GM19397 (cell line): ENCODE data around the gene LIFR.

Source experiments
- ATAC-seq: cut with Tn5 transposase; IDR thresholded peaks from one replicate; pipeline ENCODE4 v1.9.1; 2021; ENCODE audit warnings: mild to moderate bottlenecking, moderate library complexity; ENCODE audit not compliant: unreplicated experiment

LIFR gene

GRCh38 chr5:38551030-38552017, 5.1 kb downstream of the LIFR start:
- ATAC-seq, result no peak

DNA sequence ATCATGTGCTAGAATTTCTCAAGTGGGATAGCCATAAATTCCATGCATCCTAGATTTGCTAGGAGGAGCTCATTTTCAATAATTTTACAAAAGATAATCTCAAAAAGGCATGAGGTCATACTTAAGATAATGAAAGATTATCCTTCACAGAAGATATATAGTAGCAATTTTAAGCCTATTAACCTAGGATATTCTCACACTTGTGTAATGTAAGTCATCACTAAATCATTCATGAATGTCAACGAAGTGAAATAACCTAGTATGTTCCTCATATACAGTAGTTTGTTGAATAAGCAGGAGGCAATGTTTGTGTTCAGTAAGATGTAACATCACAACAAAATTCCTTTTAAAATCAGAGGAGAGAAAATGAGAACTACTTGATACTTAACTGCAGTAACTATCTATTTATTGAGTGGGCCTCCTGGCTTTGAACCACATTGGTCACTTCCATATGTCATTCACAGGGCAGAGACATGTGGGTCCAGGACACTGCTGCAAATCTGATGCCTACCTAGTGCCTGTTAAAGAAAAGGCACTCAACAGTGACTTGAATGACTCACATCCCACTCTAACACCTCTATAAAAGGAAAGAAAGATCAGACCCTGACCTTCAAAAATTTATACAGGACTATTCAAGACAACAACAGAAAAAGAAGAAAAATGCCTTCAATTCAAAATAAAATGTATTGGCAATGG, 8.2 kb downstream of the LIFR start:
- ATAC-seq, result no peak

- ATAC-seq, result no peak
Measured at GRCh38 chr5:38547257-38547656, 9.2 kb downstream of the LIFR start.

DNA sequence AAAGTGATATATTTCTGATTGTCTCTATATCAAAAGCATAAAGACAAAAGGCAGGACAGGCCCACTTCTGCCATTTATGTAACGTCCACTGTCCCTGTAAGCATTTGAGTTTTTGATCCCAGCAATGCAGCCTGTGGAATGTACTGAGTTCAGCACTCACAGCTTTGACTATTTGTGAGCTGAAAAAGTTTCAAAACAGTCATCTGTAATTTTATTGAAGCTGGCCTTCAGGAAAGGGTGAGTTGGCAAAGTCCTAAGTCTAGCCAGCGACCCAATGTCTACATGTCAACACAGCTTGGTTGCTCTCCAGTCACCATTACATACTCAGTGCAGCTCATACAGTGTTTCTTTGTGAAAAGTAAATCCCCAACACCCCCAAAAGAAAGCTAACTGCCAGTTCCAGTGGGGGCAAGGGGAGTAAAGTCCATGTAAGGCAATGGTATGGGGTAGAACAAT, 9.7 kb downstream of the LIFR start:
- ATAC-seq, result no peak

DNA sequence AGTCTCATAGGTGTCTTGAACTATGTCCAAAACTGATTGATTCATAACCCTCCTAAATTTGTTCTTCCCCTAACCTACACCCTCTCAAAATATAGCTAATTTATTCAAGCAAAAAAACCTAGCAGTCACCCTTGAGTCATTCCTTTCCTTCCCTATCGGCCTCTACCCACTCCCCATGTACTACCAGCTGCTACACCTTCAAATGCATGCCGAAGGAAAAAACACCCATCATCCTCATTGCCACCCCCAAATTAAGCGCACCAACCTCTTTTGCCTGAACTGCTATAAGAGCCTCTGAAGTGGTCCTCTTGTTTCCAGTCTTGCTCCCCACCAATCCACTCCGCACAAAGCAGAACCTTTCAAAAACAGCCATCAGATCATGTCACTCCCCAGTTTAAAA, 12.6 kb downstream of the LIFR start:
- ATAC-seq, result no peak

DNA sequence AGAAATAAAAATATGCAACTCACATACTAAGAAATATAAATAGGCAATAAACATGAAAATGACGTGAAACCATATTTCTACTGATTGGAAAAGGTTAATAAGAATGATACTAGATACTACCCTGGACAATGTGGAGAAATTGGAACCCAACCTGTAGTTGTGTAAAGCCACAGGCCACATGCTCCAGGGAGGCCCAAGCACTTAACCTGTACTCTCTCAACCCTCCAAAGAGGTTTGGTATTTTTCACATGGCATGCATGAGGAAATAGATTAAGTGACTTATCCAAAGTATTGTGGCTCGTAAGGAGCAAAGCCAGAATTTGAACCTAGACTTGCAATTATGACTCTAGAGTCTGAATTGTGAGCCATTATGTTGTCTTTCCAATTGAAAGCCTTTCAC, 13.4 kb downstream of the LIFR start:
- no peak for ATAC-seq

DNA sequence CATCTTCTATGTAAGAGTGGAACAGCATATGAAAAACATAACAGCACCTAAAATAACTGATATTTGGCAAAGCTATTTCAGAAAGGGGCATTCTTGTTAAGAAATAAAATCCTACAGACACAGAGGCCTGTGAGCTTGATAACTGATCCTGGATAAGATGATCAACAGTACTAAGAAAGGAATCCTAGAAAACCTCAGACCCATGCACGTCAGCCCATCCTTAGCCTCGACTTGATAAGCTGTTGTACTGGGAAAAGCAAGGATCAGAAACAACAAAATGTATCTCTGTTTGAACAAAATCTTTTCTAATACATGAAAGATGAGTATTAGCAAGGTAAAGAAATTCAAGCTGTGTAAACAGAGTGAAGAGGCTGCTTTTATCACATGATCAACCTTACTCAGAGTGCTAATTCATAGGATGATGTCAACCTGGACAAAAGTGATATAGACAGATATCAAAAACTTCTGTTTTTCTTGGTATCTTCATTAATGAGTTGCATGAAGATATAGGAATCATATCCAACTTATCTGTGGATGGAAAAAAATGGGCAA, 15.2 kb downstream of the LIFR start:
- no peak for ATAC-seq

GRCh38 chr5:38540314-38540713, 16.1 kb downstream of the LIFR start:
- no peak for ATAC-seq

GRCh38 chr5:38538161-38538560, 18.3 kb downstream of the LIFR start:
- no peak for ATAC-seq

DNA sequence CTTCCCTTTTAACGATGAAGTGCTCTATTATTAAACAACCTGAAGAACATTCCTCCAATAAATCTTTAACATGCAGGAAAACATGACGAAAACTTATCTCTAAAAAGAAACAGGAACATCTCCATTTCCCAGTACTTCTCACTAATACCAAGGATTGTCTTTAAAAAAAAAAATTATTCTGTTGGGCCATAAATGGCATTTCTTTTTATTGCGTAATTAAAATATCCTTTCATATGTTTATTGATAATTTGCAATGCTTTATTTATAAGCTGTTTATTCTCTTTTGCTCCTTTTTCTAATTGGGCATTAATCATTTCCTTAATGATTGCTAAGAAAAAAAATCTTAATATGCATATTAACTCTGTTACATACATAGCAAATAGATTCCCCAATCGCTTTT, 18.9 kb downstream of the LIFR start:
- ATAC-seq, result no peak

DNA sequence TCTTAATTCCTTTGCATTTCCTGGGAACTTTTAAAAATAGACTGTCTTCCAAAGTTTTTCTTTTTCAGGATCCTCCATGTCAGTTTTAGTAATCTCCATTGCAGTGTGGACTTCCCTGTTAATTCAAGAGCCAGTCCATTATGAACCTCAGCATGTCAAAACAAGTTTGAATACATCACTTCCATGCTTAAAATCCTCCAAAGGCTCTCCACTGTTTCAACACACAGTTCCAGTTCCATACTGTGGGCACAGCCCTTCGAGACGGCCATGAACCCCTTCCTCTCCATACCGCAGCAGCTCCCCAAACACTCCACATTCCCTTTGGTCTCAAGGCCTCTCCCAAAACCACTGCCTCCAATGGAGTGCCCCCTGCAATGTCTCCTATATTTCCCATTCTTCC, 19.5 kb downstream of the LIFR start:
- no peak for ATAC-seq

GRCh38 chr5:38535845-38536244, 20.6 kb downstream of the LIFR start:
- ATAC-seq, result no peak

DNA sequence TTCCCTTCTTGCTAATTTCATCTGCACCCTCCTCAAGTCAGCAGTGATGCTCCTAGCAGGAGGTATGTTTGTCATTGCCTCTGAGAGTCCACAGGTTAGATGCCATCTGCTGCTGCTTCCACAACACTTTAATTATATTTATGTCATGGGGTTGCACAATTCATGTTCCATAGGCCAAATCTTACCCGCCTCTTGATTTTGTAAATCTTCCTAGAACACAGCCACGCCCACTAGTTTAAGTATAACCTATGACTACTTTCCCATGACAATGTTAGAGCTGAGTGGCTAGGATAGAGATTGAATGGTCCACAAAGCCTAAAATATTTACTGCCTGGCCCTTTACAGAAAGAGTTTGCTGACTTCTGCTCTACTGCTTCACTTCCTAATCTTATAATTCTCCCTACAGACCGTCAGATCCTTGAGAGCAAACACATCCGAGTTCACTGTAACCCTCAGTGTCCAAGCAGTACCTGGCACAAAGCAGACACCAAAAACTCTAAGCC, 21.1 kb downstream of the LIFR start:
- no peak for ATAC-seq

DNA sequence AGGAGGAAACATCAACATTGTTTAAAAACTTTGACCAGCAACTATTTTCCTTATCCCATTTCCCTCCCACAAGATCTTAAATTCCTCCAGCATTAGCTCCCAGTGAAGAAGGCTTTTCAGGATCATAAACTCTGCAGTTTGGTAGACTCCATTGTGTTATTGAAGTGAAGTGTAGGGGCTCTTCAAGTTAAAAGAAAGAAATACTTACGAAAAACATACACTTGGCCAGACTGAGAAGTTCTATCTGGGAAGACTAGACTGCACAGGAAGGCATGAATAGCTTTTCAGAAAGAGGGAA, 22.3 kb downstream of the LIFR start:
- ATAC-seq, result no peak

GRCh38 chr5:38533286-38534155, 22.9 kb downstream of the LIFR start:
- ATAC-seq, result no peak

DNA sequence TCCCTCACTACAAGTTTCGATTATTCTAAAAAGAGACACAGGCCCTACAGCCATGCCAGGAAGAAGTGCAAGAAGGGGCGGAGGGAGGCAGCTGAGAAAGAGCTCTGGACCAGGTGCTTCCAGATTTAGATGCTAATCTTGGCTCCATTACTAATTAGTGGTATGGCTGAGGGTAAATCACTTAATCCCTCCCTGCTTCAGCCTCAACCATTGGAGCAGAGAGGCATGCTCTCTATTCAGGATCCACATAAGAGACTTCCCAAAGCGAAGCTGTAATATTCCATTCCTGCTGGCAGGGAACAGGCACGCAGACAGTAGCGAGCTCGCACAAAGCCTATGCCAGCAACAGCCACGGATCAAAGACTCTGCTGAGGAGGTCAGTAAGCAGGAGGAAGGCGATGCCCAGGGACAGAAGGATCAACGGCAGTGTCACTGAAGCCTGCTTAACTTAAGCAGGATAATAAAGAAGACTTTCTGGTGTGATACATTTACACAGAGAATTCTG, 24.2 kb downstream of the LIFR start:
- no peak for ATAC-seq

GRCh38 chr5:38531518-38531917, 24.9 kb downstream of the LIFR start:
- ATAC-seq, result no peak

GRCh38 chr5:38529955-38530646, 26.3 kb downstream of the LIFR start:
- no peak for ATAC-seq

DNA sequence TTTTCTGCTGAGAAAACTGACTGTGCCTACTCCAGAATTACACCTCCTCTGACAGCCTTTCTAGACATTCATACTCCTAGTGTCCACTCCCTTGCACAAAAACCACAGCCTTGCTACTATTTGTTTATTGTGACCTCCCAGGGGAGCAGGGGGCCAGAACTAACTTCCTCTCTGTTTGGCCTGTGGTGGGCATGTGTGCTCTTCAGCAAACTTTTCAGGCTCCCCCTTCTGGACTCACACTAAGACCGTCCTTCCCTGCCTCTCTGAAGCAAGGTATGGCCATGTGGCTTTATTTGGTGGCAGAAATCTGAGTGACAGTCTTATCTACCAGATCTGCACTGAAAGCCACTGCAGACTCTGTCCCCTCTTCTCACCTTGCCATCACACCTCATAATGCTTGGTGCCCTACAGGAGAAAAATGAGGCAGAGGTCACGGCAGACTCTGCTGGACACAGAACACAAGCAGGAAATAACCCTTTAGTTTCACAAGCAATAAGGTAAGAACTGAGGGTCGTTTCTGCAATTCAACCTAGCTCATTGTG, 28.2 kb downstream of the LIFR start:
- ATAC-seq, result no peak

GRCh38 chr5:38527475-38527874, 29.0 kb downstream of the LIFR start:
- no peak for ATAC-seq
